Body of pancreas (tissue), 4 donors: ENCODE measurements around the gene FAM240A. TPM values are rescaled to one million over a fixed set of nuclear protein-coding genes. Genes with fewer than 3 reads are reported as not detected.
"Not testable (repeated sequence)": the region's sequence is repeated elsewhere in the genome, so short reads cannot be mapped to it uniquely, and the experiment has no call there.

ENCODE experiments used
- ATAC-seq: fragments of 150-250 bp; one replicate; pipeline ENCODE4 v1.9.1; 2016
- DNase-seq, 4 donors: peaks; one replicate each; pipeline ENCODE4 v3.0.0-alpha.2; 2019
- H3K27ac ChIP-seq, 4 donors: fragments of 200-600 bp; sonication (generic); 1 replicate in 3 of 4; 2 replicates in 1 of 4; pipeline versions ENCODE4 v1.5.1 to v1.6.1; 2016 to 2019; ENCODE audit warnings: mild to moderate bottlenecking in 1 of 4, mixed read lengths in 1 of 4, moderate library complexity in 1 of 4
- H3K27me3 ChIP-seq, 2 donors: fragments of 200-600 bp; sonication (generic); one replicate each; pipeline ENCODE4 v1.6.0; 2016; ENCODE audit warnings: mild to moderate bottlenecking in 1 of 2
- H3K36me3 ChIP-seq, 2 donors: fragments of 200-600 bp; sonication (generic); replicated peaks in 1 of 2; 2 replicates each; pipeline ENCODE4 v1.5.1; 2016; ENCODE audit warnings: low read depth in 2 of 2; ENCODE audit not compliant: insufficient read depth in 1 of 2
- H3K4me1 ChIP-seq: fragments of 200-600 bp; sonication (generic); one replicate; pipeline ENCODE4 v1.6.0; 2016
- H3K4me3 ChIP-seq, 2 donors: fragments of 200-600 bp; sonication (generic); 1 replicate in 1 of 2; 2 replicates in 1 of 2; pipeline ENCODE4 v1.5.1; 2016 to 2019
- H3K9me3 ChIP-seq, 3 donors: fragments of 200-600 bp; sonication (generic); 1 replicate in 2 of 3; 2 replicates in 1 of 3; pipeline ENCODE4 v1.5.1; 2016
- CTCF ChIP-seq, 7 experiments: fragments of 450-650 bp in 4 of 7; fragments of 200-600 bp in 3 of 7; sonication (generic) in 3 of 7; IDR thresholded peaks; one replicate each; pipeline ENCODE4 v1.5.1; 2016 to 2019; ENCODE audit warnings: antibody characterized with exemption in 7 of 7
- POLR2A ChIP-seq, 3 donors: fragments of 450-650 bp; IDR thresholded peaks; one replicate each; pipeline ENCODE4 v1.6.1; 2016; ENCODE audit warnings: antibody characterized with exemption in 3 of 3, mild to moderate bottlenecking in 2 of 3
- WGBS, 2 donors: methylation state at CpG; one replicate each; pipeline ENCODE4 v1.1.5; 2017; 5-methylcytosine and 5-hydroxymethylcytosine counted together
- intact Hi-C: fragments of 100-400 bp; cut with DNase I; formaldehyde crosslinking; loops from one replicate; pipeline ENCODE4 v1.15.1; 2023
- total RNA-seq, 2 donors: library from RNA; depleted of rRNA; stranded (reverse); fragments of >200 nt; gene quantifications; one replicate each; pipeline ENCODE4 v1.1.0, GENCODE V29; 2016

The FAM240A gene
- total RNA-seq, 2 donors from 2014 or later = not detected

- no peaks in the 10 kb centered on the region for H3K36me3 ChIP-seq
- H3K4me3 ChIP-seq = no peak overlapping the region
- peaks cover 12% of the 10 kb centered on the region for H3K4me1 ChIP-seq
- DNase-seq (no peak), ATAC-seq (no peak)
- no peaks in the 10 kb centered on the region for H3K27me3 ChIP-seq
- 71 to 85% methylated on average over 5 of the region's 5 CpGs for WGBS, 2 donors
- intact Hi-C loops = no loop called here
- H3K27ac ChIP-seq = no peak overlapping the region
- no peak for TF ChIP-seq POLR2A (IDR thresholded peaks at IDR 0.05)
- TF ChIP-seq CTCF (IDR thresholded peaks at IDR 0.05) = no peak
- H3K9me3 ChIP-seq = no peaks in the 10 kb centered on the region
Observed at GRCh38 chr3:46574881-46575576, 37.3 kb upstream of the FAM240A start.

GRCh38 chr3:46575577-46576222 lies 36.6 kb upstream of the FAM240A start:
- WGBS, 2 donors = 91% methylated on average over 11 of the region's 11 CpGs
- DNase-seq (no peak), ATAC-seq (no peak)
- Histone ChIP-seq H3K27ac (no peak overlapping the region), H3K36me3 (no peaks in the 10 kb centered on the region), H3K9me3 (no peaks in the 10 kb centered on the region), H3K4me1 (peaks cover 12% of the 10 kb centered on the region), H3K27me3 (no peaks in the 10 kb centered on the region), H3K4me3 (no peak overlapping the region)
- intact Hi-C loops = no loop called here
- TF ChIP-seq POLR2A (IDR thresholded peaks at IDR 0.05) (no peak), CTCF (IDR thresholded peaks at IDR 0.05) (no peak)

- intact Hi-C loops = no loop called here
- TF ChIP-seq POLR2A (IDR thresholded peaks at IDR 0.05) = no peak
- no peak for TF ChIP-seq CTCF (IDR thresholded peaks at IDR 0.05)
- Histone ChIP-seq H3K4me1 (peaks cover 12% of the 10 kb centered on the region), H3K27ac (no peak overlapping the region), H3K27me3 (no peaks in the 10 kb centered on the region), H3K4me3 (no peak overlapping the region), H3K36me3 (no peaks in the 10 kb centered on the region), H3K9me3 (no peaks in the 10 kb centered on the region)
- DNase-seq = no peak
- 78 to 86% methylated on average over 10 of the region's 10 CpGs for WGBS, 2 donors
- no peak for ATAC-seq
Observed at GRCh38 chr3:46576386-46576785, 35.9 kb upstream of the FAM240A start.

- H3K27me3 ChIP-seq = no peaks in the 10 kb centered on the region
- no peak overlapping the region for H3K4me3 ChIP-seq
- 65 to 73% methylated on average over 14 to 20 of the region's 21 CpGs for WGBS, 2 donors
- TF ChIP-seq CTCF (IDR thresholded peaks at IDR 0.05) = no peak
- H3K9me3 ChIP-seq = no peaks in the 10 kb centered on the region
- DNase-seq (no peak), ATAC-seq (no peak)
- intact Hi-C loops = no loop called here
- no peaks in the 10 kb centered on the region for H3K36me3 ChIP-seq
- H3K27ac ChIP-seq = no peak overlapping the region
- H3K4me1 ChIP-seq = peaks cover 12% of the 10 kb centered on the region
Observed at GRCh38 chr3:46576879-46577278, 35.4 kb upstream of the FAM240A start.

GRCh38 chr3:46577580-46578249 lies 34.6 kb upstream of the FAM240A start:
- H3K4me1 ChIP-seq = peaks cover 12% of the 10 kb centered on the region
- WGBS, 2 donors = 68 to 79% methylated on average over 14 to 18 of the region's 18 CpGs
- intact Hi-C loops, H3K36me3 ChIP-seq, H3K4me3 ChIP-seq, H3K9me3 ChIP-seq, H3K27me3 ChIP-seq, ATAC-seq, DNase-seq, H3K27ac ChIP-seq: not testable (repeated sequence)
